CD1c-positive myeloid dendritic cell (primary cell): Measurements from ENCODE around the gene PEX14.

Source experiments
- DNase-seq: peaks from one replicate; pipeline ENCODE4 v3.0.0-alpha.2; 2016; ENCODE audit errors: extremely low spot score

PEX14 gene

GRCh38 chr1:10646347-10646861 is 171.7 kb downstream of the PEX14 start:
- peak; percentile 10 for DNase-seq

GRCh38 chr1:10647414-10648170 is 172.8 kb downstream of the PEX14 start:
- DNase-seq = no peak

GRCh38 chr1:10648689-10649516 is 174.2 kb downstream of the PEX14 start:
- DNase-seq = no peak

GRCh38 chr1:10649517-10650201 is 174.9 kb downstream of the PEX14 start:
- DNase-seq = no peak

- no peak for DNase-seq
Observed at GRCh38 chr1:10650556-10651388, 176.0 kb downstream of the PEX14 start.

GRCh38 chr1:10651389-10651766 is 176.6 kb downstream of the PEX14 start:
- DNase-seq = no peak

GRCh38 chr1:10651793-10652192 is 177.0 kb downstream of the PEX14 start:
- no peak for DNase-seq

- no peak for DNase-seq
Observed at GRCh38 chr1:10652626-10653025, 177.9 kb downstream of the PEX14 start.

GRCh38 chr1:10653370-10654125 is 178.8 kb downstream of the PEX14 start:
- DNase-seq = no peak

GRCh38 chr1:10655002-10655401 is 180.3 kb downstream of the PEX14 start:
- no peak for DNase-seq

GRCh38 chr1:10656431-10656830 is 181.7 kb downstream of the PEX14 start:
- DNase-seq = no peak

- DNase-seq = no peak
Observed at GRCh38 chr1:10657088-10657847, 182.5 kb downstream of the PEX14 start.

- no peak for DNase-seq
Observed at GRCh38 chr1:10658396-10659066, 183.8 kb downstream of the PEX14 start.

- DNase-seq = no peak
Observed at GRCh38 chr1:10659218-10659617, 184.5 kb downstream of the PEX14 start.

- DNase-seq = no peak
Observed at GRCh38 chr1:10659646-10660540, 185.1 kb downstream of the PEX14 start.

GRCh38 chr1:10661453-10661852 is 186.7 kb downstream of the PEX14 start:
- no peak for DNase-seq

- no peak for DNase-seq
Observed at GRCh38 chr1:10662090-10662688, 187.4 kb downstream of the PEX14 start.
